Esophagus squamous epithelium (tissue), 4 donors: ENCODE results near the gene OAF.

Experiments used
- POLR2A ChIP-seq, 4 donors: fragments of 450-650 bp; IDR thresholded peaks; one replicate each; pipeline ENCODE4 v1.6.1; 2017; ENCODE audit warnings: antibody characterized with exemption in 4 of 4, mild to moderate bottlenecking in 4 of 4, moderate library complexity in 3 of 4
- TF ChIP-seq, protein P1 (sequence below), 6 experiments: fragments of 450-650 bp in 4 of 6; fragments of 200-600 bp in 2 of 6; sonication (generic) in 2 of 6; IDR thresholded peaks; one replicate each; pipeline ENCODE4 v1.5.1; 2016 to 2019; ENCODE audit warnings: antibody characterized with exemption in 6 of 6, mild to moderate bottlenecking in 4 of 6, moderate library complexity in 4 of 6

DNA sequence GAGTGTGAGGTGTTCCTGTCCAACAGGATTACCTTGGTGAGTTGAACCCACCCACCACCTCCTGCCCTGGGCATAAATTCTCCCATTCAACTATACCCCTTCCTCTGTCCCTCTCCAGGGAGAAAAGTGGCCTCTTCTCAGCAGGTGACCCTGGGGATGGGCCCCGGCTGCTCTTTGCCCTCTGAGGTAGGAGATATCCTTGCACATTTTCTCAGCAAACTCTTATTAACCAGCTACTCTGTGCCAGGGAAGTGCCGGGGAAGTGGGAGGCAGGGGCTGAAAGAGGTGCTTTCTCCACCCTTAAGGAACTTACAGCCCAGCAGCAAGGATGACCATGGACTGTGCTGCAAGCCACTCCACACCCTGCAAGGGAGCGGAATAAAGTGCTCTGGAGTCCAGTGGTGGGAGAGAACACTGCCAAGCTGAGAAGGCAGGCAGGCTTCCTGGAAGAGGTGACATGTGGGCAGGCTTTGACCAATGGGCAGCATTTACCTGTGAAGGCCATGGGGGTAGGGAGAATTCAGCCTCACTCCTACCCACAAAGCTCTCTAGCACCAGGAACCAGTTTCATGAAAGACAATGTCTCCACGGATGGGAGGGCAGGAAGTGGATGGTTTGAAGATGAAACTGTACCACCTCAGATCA is 21.9 kb upstream of the OAF start:
- no peak for TF ChIP-seq POLR2A (IDR thresholded peaks at IDR 0.05)
- TF ChIP-seq, protein P1, sequence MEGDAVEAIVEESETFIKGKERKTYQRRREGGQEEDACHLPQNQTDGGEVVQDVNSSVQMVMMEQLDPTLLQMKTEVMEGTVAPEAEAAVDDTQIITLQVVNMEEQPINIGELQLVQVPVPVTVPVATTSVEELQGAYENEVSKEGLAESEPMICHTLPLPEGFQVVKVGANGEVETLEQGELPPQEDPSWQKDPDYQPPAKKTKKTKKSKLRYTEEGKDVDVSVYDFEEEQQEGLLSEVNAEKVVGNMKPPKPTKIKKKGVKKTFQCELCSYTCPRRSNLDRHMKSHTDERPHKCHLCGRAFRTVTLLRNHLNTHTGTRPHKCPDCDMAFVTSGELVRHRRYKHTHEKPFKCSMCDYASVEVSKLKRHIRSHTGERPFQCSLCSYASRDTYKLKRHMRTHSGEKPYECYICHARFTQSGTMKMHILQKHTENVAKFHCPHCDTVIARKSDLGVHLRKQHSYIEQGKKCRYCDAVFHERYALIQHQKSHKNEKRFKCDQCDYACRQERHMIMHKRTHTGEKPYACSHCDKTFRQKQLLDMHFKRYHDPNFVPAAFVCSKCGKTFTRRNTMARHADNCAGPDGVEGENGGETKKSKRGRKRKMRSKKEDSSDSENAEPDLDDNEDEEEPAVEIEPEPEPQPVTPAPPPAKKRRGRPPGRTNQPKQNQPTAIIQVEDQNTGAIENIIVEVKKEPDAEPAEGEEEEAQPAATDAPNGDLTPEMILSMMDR (IDR thresholded peaks at IDR 0.05): no peak
